Measurements from ENCODE around the gene WDR62.

WDR62 gene

DNA sequence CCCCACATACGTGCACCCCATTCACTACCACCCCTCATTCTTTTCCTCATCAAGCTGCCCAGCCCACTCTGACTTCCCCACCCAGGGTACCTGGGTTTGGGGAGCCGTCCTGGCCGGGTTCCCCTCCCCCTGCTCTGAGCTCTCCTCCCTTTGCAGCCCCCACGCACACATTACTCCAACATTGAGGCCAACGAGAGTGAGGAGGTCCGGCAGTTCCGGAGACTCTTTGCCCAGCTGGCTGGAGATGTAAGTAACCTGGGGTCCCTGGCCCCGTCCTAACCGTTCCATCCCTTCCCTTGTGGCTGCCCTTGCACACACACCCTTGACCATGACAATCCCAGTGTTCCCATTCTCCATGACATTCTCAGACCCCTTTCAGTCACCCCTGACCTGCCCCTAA is 87.8 kb downstream of the WDR62 start:
- no peak for DNase-seq

DNA sequence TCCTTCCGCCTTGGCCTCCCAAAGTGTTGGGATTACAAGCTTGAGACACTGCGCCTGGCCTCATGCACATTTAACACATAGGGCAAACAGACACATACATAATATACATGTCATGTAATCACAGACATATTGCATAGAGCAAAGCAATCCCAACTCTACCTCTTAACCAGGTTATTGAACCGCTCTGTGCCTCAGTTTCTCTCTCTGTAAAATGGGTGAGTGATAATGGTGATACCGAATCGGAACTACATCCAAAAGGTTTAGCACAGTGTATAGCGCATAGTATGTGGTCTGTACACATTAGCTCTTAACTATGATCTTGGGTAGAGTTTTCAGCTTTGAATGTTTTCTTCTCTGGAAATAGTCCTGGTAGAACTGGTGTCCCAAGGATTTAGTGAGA is 89.9 kb downstream of the WDR62 start:
- DNase-seq = no peak

DNA sequence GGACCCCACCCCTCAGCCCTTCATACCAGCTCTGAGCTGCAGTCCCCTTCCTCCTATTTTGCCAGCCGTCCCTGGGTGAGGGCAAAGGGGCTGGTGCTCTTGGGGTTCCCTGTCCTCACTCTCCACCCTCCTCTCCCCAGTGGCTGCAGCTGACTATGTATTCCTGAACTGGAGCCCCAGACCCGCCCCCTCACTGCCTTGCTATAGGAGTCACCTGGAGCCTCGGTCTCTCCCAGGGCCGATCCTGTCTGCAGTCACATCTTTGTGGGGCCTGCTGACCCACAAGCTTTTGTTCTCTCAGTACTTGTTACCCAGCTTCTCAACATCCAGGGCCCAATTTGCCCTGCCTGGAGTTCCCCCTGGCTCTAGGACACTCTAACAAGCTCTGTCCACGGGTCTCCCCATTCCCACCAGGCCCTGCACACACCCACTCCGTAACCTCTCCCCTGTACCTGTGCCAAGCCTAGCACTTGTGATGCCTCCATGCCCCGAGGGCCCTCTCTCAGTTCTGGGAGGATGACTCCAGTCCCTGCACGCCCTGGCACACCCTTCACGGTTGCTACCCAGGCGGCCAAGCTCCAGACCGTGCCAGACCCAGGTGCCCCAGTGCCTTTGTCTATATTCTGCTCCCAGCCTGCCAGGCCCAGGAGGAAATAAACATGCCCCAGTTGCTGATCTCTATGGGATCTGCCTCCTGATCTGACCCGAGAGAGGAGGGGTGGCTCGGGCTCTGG is 95.1 kb downstream of the WDR62 start:
- DNase-seq = no peak

DNA sequence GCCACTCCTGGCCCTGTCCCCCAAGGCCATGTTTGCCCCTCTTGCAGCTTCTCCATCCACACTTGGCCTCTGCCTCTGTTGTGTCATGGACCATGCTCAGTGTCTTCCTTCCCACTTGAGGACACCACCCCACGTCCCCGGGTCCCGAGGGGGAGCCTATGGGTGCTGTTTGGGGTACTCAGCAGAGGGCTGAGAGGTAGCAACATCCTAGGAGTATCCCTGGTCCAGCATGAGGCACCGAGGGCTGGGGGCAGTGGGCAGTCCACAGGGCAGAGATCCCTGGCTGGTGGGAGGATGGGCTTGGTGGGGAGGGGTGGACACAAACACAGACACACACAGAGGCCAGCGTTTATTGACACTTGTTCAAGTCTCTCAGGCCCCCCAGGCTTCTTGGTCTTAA is 95.9 kb downstream of the WDR62 start:
- DNase-seq = no peak

DNA sequence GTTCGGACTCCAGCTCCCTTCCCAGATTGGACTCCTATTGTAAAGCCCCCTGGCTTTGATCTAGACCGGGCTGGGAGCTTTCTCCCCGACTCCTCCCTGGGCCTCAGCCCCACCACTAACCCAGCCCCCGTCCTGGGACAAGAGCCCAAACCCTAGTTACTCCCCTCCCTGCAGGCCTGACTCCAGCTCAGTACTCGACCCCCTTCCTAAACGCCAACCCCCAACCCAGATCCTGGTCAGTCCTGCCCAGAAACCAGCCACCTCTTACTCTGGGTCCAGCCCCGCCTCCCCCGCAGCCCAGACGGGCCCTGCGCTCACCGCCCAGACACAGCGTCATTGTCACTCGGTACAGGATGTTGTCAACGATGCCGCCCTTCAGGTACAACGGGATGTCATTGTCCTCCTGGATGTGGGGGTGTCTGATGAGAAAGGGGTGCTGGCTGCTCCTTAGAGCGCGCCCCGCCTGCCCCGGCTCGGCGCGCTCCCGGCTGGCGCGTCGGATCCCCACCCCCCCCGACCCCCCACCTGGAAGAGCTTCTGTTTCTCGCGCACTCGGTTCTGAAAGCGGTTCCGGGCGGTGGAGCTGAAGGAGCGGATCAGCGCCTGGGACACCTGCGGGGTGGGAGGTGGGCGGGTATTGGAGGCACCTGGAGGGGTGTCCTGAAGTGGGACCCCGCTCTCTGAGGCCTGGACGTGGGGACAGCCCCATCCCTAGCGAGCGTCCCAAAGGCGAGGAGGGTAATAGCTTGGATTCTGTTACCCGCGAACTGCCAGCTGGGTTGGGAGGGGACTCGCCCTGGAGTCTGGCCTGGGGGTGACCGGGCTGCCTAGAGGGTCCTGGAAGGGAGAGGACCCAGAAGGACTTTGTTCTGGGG is 96.7 kb downstream of the WDR62 start:
- DNase-seq = no peak

DNA sequence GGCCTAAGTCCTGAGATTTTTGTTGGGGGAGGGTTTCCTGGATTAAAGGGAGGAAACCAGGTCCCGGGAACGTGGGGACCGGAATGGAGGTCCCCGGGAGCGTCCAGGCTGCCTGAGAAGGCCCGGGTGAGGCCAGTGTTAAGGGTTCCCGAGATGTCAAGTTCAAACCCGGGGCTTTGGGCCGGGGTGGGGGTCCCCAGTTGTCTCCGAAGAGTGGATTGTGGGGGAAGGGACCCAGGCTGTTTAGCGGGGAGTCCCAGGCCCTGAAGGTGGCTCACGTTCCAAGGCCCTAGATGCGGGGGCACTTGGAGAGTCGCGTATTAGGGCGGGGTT is 97.3 kb downstream of the WDR62 start:
- DNase-seq = no peak

DNA sequence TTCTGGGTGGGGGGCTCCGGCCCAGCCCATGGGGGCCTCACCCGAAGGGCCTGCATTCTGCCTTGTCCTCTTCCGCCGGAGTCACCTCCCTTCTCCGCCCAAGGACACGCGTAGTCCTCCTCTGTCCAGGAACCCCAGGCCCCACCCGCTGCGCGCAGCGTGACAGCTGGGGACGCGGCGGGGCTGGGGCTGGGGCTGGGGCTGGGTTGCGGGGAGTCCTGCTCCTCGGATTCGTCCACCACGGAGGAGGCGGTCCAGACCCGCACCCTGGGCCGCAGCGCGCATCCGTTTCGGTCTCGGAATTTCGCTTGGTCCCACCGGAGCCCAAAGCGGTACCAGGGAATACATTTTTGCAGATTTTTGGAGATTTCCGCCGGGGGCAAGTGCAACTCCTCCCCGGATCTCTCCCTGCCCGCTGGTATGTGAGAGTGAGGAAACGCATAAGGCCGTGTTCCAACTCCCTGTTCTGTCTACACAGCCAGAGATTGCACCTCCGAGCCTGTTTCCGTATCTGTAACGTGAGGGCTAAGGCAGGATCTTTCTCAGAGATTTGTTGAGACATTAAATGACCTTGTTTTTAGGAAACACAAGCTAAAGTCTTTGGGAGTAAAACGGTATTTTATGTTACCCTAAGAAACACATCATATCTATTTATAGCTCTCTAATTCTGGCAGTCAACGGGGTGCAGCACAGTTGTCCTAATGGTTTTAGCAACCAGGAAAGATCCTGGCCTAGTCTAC is 97.8 kb downstream of the WDR62 start, which contains the start of gene COX7A1:
COX7A1 (minus strand) TSS at position 96 of the 740 bp plus-strand sequence; CDS start at position 56, 40 bp downstream.
- DNase-seq = peak; percentile 14

DNA sequence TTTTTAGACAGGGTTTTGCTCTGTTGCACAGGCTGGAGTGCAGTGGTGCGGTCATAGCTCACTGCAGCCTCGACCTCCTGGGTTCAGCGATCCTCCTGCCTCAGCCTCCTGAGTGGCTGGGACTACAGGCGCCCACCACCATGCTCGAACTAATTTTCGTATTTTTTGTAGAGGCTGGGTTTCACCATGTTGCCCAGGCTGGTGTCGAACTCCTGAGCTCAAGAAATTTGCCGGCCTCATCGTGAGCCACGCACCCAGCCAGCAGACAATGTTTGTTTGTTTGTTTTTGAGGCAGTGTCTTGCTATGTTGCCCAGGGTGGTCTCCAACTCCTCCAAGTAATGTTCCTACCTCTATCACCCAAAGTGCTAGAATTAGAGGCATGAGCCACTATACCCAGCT is 98.4 kb downstream of the WDR62 start:
- DNase-seq = no peak

Measured in fibroblast of skin of abdomen (primary cell).